Measurements from ENCODE around the gene ENAM.

- TF ChIP-seq CTCF (conservative IDR thresholded peaks at IDR 0.05; ENCODE audit: low read depth in 2 of 2) (no peak), EZH2 (IDR thresholded peaks at IDR 0.05; ENCODE audit: low read depth, unreplicated experiment) (no peak)
Observed at GRCh38 chr4:70632028-70632427, 3.5 kb downstream of the ENAM start.
